ENCODE measurements around the gene SPOCD1. TPM values are rescaled to one million over a fixed set of nuclear protein-coding genes. Genes with fewer than 3 reads are reported as not detected.

The SPOCD1 gene
- total RNA-seq, 4 donors from 2014 or later: 0.82 to 42.7 (median 4.5) TPM

- no peak for TF ChIP-seq CTCF (IDR thresholded peaks at IDR 0.05; ENCODE audit: low read depth)
Measured at GRCh38 chr1:31773861-31774260, 42.0 kb downstream of the SPOCD1 start.

GRCh38 chr1:31772669-31773248, 43.1 kb downstream of the SPOCD1 start:
- no peak for TF ChIP-seq CTCF (IDR thresholded peaks at IDR 0.05; ENCODE audit: low read depth)

- TF ChIP-seq CTCF (IDR thresholded peaks at IDR 0.05; ENCODE audit: low read depth): no peak
Measured at GRCh38 chr1:31771891-31772668, 43.7 kb downstream of the SPOCD1 start.

- TF ChIP-seq CTCF (IDR thresholded peaks at IDR 0.05; ENCODE audit: low read depth): no peak
Measured at GRCh38 chr1:31769720-31770390, 46.0 kb downstream of the SPOCD1 start.

GRCh38 chr1:31768939-31769704, 46.7 kb downstream of the SPOCD1 start:
- TF ChIP-seq CTCF (IDR thresholded peaks at IDR 0.05; ENCODE audit: low read depth): no peak

- no peak for TF ChIP-seq CTCF (IDR thresholded peaks at IDR 0.05; ENCODE audit: low read depth)
Measured at GRCh38 chr1:31768407-31768907, 47.4 kb downstream of the SPOCD1 start.

Measured in subcutaneous adipose tissue (tissue), 4 donors.